Stimulated activated effector memory CD8-positive, alpha-beta T cell treated with anti-CD3 and anti-CD28 coated beads, Interleukin-12 subunit alpha, Interleukin-12 subunit beta, amount 100 ng/mL, for 72 hours (primary cell): Measurements from ENCODE around the gene HELLS.

Source experiments
- ATAC-seq: fragments of 150-1000 bp; cut with Tn5 transposase; 2 replicates; pipeline ENCODE4 v1.10.0; 2021
- DNase-seq, 2 donors: peaks; one replicate each; pipeline ENCODE4 v3.0.0; 2021 to 2022; ENCODE audit warnings: low spot score in 2 of 2
- H3K27ac Mint-ChIP-seq: one replicate; pipeline ENCODE4 v1.8.0; 2022; ENCODE audit warnings: mild to moderate bottlenecking, mixed read lengths
- H3K36me3 Mint-ChIP-seq: one replicate; pipeline ENCODE4 v1.8.0; 2022; ENCODE audit warnings: mild to moderate bottlenecking, mixed read lengths
- H3K4me1 Mint-ChIP-seq: one replicate; pipeline ENCODE4 v1.8.0; 2022; ENCODE audit warnings: mixed read lengths
- H3K4me3 Mint-ChIP-seq: one replicate; pipeline ENCODE4 v1.8.0; 2022; ENCODE audit warnings: mild to moderate bottlenecking, mixed read lengths
- H3K9me3 Mint-ChIP-seq: one replicate; pipeline ENCODE4 v1.8.0; 2022; ENCODE audit warnings: mixed read lengths

The HELLS gene

DNA sequence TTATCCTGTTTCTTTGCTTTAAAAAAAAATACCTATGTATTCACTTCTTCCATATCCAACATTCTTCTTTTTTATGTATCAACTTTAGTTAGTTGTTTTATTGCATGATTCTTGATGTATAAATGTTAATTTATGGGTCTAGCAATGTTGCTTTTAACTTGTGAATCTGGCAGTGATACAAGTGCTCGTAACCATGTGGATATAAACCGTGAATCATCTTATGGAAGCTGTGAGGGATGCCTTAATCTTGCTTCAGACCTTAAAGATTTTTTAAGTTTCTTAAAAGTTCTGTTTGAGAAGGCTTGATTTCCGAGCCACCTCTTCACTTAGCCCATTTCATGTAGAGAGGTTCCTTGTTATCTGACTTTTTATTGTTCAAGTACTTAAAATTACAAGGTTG, 25.9 kb downstream of the HELLS start:
- Mint-ChIP-seq H3K27ac (no peak overlapping the region), H3K9me3 (no peaks in the 10 kb centered on the region), H3K36me3 (peaks cover 100% of the 10 kb centered on the region), H3K4me1 (peaks cover 5% of the 10 kb centered on the region), H3K4me3 (no peak overlapping the region)
- DNase-seq (no peak), ATAC-seq (no peak)

DNA sequence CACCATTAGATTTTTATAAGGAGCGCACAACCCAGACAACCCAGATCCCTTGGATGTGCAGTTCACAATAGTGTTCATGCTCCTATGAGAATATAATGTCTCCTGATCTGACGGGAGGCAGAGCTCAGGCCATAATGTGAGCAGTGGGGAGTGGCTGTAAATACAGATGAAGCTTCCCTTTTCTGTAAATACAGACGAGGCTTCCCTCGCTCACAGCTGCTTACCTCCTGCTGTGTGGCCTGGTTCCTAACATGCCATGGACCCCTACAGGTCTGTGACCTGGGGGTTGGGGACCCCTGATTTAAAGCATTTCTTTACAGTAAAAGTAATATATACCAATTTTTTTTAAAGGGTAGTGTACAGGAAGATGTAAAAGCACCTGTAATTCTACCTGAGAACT, 33.2 kb downstream of the HELLS start:
- Mint-ChIP-seq H3K9me3 (no peaks in the 10 kb centered on the region), H3K27ac (no peak overlapping the region), H3K4me1 (no peaks in the 10 kb centered on the region), H3K36me3 (peaks cover 96% of the 10 kb centered on the region), H3K4me3 (no peak overlapping the region)
- no peak for ATAC-seq
- no peak for DNase-seq

GRCh38 chr10:94583124-94583523, 37.5 kb downstream of the HELLS start:
- ATAC-seq (no peak), DNase-seq (no peak)
- Mint-ChIP-seq H3K4me3 (no peak overlapping the region), H3K4me1 (no peaks in the 10 kb centered on the region), H3K27ac (no peak overlapping the region), H3K36me3 (peaks cover 96% of the 10 kb centered on the region), H3K9me3 (no peaks in the 10 kb centered on the region)

DNA sequence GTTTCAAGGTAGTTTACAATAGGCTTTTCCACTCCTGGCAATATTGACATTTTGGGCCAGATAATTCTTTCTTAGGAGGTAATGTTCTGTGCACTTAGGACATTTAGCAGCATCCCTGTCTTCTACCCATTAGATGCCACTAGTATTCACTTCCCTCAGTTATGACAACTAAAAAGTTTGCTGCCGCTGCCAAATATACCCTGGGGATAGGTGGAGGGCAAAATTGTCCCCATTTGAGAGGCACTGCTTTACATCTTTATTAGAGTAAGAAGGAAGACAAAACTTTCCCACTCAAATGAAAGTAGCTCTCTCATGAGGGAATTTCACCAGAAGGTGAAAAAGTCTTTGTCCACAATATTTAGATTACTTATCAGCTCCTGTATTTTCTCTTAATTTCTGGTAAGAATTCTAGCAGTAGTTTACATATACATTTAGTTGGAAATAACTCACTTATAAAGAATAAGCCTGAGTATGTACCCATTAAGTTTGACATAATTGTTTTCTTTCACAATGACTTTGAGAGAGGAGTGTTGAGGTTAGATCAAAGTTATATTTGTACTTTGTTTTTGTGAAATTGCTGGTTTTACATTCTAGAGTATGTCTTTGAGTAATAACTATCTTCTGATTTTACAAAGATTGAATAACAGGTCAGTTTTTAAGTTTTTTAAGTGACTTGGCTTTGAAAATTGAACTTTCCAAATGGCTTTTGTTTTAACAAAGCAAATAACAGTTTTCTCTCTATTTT, 46.0 kb downstream of the HELLS start:
- peaks cover 99% of the 10 kb centered on the region for H3K36me3 Mint-ChIP-seq
- no peaks in the 10 kb centered on the region for H3K9me3 Mint-ChIP-seq
- DNase-seq (no peak), ATAC-seq (peak; percentile 99)
- peak overlapping the region; percentile 19 for H3K4me3 Mint-ChIP-seq
- H3K27ac Mint-ChIP-seq, result peak overlapping the region; percentile 2
- no peaks in the 10 kb centered on the region for H3K4me1 Mint-ChIP-seq

- Mint-ChIP-seq H3K4me3 (no peak overlapping the region), H3K4me1 (peaks cover 22% of the 10 kb centered on the region), H3K9me3 (no peaks in the 10 kb centered on the region), H3K27ac (no peak overlapping the region), H3K36me3 (peaks cover 96% of the 10 kb centered on the region)
- DNase-seq, result no peak
- ATAC-seq, result no peak
Measured at GRCh38 chr10:94602729-94603515, 57.3 kb downstream of the HELLS start.

DNA sequence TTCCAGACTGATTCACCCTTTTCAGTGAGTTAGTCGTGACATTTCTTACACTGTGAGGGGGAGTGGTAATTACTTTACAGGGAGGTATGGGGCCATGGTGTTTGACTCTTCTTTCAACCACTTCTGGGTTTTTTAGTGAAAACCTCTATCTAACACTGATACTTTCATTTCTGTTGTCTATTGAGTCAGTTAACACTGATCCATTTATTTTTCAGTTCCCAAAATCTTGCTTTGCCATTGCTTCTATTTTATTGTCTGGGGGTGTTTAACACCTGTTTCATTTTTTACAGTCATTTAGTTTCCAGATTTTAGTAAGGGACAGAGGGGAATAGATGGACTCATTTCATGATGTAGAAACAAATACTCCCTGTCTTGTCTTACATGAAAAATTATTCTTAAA, 61.5 kb downstream of the HELLS start:
- Mint-ChIP-seq H3K36me3 (peaks cover 93% of the 10 kb centered on the region), H3K4me3 (no peak overlapping the region), H3K27ac (peak overlapping the region; percentile 20), H3K9me3 (no peaks in the 10 kb centered on the region), H3K4me1 (peaks cover 17% of the 10 kb centered on the region)
- DNase-seq, result no peak
- peak; percentile 95 for ATAC-seq

- no peaks in the 10 kb centered on the region for H3K9me3 Mint-ChIP-seq
- ATAC-seq, result no peak
Measured at GRCh38 chr10:94608559-94608958, 63.0 kb downstream of the HELLS start.

DNA sequence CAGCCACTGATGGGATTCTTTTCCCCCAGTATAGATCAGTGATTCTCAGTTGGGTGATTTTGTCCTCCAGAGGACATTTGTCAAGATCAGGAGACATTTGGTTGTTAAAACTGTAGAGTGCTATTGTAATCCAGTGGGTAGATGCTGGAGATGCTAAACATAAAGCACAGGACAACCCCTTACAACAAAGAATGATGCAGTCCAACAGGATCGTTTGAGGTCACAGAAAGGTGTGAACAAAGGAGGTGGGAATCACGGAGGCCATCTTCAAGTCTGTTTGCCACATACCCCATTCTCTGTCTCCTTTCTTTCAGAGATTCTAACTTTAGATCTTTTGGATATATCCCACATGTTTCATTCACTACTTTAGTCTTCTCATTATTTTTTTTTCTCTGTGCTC, 69.0 kb downstream of the HELLS start:
- H3K4me1 Mint-ChIP-seq, result peaks cover 7% of the 10 kb centered on the region
- no peaks in the 10 kb centered on the region for H3K9me3 Mint-ChIP-seq
- no peak overlapping the region for H3K27ac Mint-ChIP-seq
- no peak for DNase-seq
- H3K4me3 Mint-ChIP-seq, result no peak overlapping the region
- no peak for ATAC-seq
- peaks cover 23% of the 10 kb centered on the region for H3K36me3 Mint-ChIP-seq

More at GRCh38 chr10:94608559-94608958, 63.0 kb downstream of the HELLS start:
- DNase-seq, result no peak
- peaks cover 80% of the 10 kb centered on the region for H3K36me3 Mint-ChIP-seq
- H3K4me1 Mint-ChIP-seq, result peaks cover 15% of the 10 kb centered on the region
- no peak overlapping the region for H3K4me3 Mint-ChIP-seq
- H3K27ac Mint-ChIP-seq, result no peak overlapping the region

- no peak overlapping the region for H3K27ac Mint-ChIP-seq
- DNase-seq (no peak), ATAC-seq (no peak)
- peaks cover 7% of the 10 kb centered on the region for H3K4me1 Mint-ChIP-seq
- no peak overlapping the region for H3K4me3 Mint-ChIP-seq
- no peaks in the 10 kb centered on the region for H3K36me3 Mint-ChIP-seq
- H3K9me3 Mint-ChIP-seq, result no peaks in the 10 kb centered on the region
Measured at GRCh38 chr10:94617389-94617944, 71.9 kb downstream of the HELLS start.

DNA sequence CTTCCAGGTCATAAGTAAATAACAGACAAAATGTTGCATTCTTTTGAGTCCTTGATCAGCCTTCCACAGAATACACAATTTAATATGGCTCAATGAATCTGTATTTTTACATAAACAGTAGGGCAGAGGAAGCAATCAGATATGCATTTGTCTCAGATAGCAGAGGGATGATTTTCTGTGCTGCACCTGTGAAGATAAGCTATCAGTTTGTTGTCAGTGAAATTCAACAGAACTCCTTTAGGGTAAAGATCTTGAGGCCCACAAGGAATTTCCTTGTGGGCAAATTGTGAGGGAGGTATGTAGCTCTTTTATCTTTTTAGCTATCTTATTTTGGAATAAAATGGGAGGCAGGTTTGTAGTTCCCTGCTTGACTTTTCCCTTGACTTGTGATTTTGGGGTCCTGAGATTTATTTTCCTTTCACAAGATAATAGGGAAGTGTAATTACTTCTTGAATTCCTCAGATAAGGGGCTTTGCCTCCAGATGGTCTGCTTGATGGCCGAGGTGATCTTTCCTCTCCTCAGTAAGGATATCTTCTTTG, 77.1 kb downstream of the HELLS start:
- DNase-seq (no peak), ATAC-seq (no peak)
- H3K27ac Mint-ChIP-seq, result no peak overlapping the region
- no peak overlapping the region for H3K4me3 Mint-ChIP-seq
- H3K36me3 Mint-ChIP-seq, result no peaks in the 10 kb centered on the region
- H3K9me3 Mint-ChIP-seq, result no peaks in the 10 kb centered on the region
- H3K4me1 Mint-ChIP-seq, result peaks cover 5% of the 10 kb centered on the region

GRCh38 chr10:94623572-94623971, 78.0 kb downstream of the HELLS start:
- DNase-seq (no peak), ATAC-seq (no peak)
- H3K9me3 Mint-ChIP-seq, result no peaks in the 10 kb centered on the region
- no peak overlapping the region for H3K27ac Mint-ChIP-seq
- no peak overlapping the region for H3K4me3 Mint-ChIP-seq
- no peaks in the 10 kb centered on the region for H3K36me3 Mint-ChIP-seq
- no peaks in the 10 kb centered on the region for H3K4me1 Mint-ChIP-seq

DNA sequence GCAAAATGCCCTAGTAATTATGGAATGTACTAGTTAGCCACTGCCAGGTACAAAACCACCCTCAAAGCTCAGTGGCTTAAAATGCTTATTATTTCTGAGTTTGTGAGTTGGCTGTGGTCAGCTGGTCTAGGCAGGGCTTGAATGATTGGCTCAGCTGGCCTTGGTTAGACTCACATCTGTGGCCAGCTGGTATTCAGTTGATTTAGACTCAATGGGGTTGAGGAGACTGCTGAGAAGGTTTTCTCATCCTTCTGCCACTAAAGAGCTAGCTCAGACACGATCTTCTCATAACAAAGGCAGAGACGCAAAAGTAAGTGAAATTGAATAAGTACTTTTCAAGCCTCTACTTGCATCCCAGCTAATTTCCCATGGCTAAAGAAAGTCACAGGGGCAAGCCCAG, 80.9 kb downstream of the HELLS start:
- no peak overlapping the region for H3K4me3 Mint-ChIP-seq
- no peak overlapping the region for H3K27ac Mint-ChIP-seq
- no peak for DNase-seq
- no peak for ATAC-seq
- H3K36me3 Mint-ChIP-seq, result no peaks in the 10 kb centered on the region
- no peaks in the 10 kb centered on the region for H3K9me3 Mint-ChIP-seq
- no peaks in the 10 kb centered on the region for H3K4me1 Mint-ChIP-seq

DNA sequence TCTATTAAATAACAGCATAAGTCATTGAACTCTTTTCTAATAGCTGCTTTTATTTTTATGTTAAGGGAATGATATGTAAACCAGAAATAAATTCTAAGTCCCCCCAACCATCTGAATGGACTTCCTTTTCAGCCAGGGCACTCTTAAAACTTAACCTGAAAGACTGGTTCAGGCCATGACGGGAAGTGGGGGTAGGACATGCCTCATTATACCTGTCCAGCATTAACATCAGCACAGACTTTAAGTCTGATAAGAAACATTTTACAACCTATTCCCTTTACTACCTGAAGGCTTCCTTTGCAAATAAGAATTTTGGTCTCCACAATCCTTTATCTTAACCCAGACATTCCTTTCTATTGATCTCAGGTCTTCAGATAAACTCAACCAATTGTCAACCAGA, 81.9 kb downstream of the HELLS start:
- no peak overlapping the region for H3K27ac Mint-ChIP-seq
- H3K4me1 Mint-ChIP-seq, result no peaks in the 10 kb centered on the region
- no peaks in the 10 kb centered on the region for H3K36me3 Mint-ChIP-seq
- DNase-seq (no peak), ATAC-seq (no peak)
- no peaks in the 10 kb centered on the region for H3K9me3 Mint-ChIP-seq
- no peak overlapping the region for H3K4me3 Mint-ChIP-seq

DNA sequence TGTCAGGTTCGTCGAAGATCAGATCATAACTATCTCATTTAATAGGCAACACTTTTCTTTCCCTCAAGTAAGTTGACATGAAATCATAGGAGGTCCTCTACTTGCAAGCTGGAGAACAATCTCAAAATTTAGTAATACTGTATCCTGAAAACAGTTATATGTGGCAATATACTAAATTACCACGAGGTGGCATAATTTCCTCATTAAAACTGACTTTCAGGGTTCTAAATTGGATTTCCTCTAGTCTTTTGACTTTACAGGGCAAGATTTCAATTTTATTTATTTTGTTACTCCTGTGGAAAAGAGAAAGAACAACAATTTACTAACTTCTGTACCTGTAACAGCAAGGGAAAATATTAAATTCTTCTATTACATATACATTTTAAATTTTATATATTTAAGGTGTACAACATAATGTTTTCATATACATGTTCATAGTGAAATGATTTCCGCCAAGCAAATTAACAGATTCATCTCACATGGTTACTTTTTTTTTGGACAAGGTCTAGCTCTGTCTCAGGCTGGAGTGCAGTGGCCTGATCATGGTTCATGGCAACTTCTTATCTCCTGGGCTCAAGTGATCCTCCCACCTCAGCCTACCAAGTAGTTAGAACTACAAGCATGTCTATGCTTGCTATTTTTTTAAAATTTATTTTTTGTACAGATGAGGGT, 84.6 kb downstream of the HELLS start:
- Mint-ChIP-seq H3K4me1 (no peaks in the 10 kb centered on the region), H3K4me3 (no peak overlapping the region), H3K36me3 (no peaks in the 10 kb centered on the region), H3K9me3 (no peaks in the 10 kb centered on the region), H3K27ac (no peak overlapping the region)
- ATAC-seq (no peak), DNase-seq (no peak)
